HepG2 (cell line): Measurements from ENCODE around the gene ACBD7. TPM values are rescaled to one million over a fixed set of nuclear protein-coding genes. Genes with fewer than 3 reads are reported as not detected.

Source experiments
- ATF2 ChIP-seq: sonication (generic); formaldehyde crosslinking; IDR thresholded peaks from 2 replicates; pipeline ENCODE4 v1.4.0; 2020; ENCODE audit warnings: missing genetic modification reagents
- CCAR2 ChIP-seq: fragments of 200-400 bp; formaldehyde crosslinking; optimal IDR thresholded peaks from 2 replicates; pipeline ENCODE3; 2018; ENCODE audit warnings: low read depth, mild to moderate bottlenecking, low read length, moderate library complexity
- DMTF1 ChIP-seq: sonication (generic); formaldehyde crosslinking; IDR thresholded peaks from 2 replicates; pipeline ENCODE4 v1.4.0; 2020; ENCODE audit warnings: mild to moderate bottlenecking, missing genetic modification reagents
- E2F5 ChIP-seq: sonication (generic); formaldehyde crosslinking; conservative IDR thresholded peaks from 2 replicates; pipeline ENCODE4 v1.4.0; 2020; ENCODE audit warnings: missing genetic modification reagents
- FOSL1 ChIP-seq: sonication (generic); formaldehyde crosslinking; IDR thresholded peaks from 2 replicates; pipeline ENCODE4 v1.9.0; 2021; ENCODE audit warnings: missing genetic modification reagents, borderline replicate concordance
- FOXJ3 ChIP-seq: sonication (generic); formaldehyde crosslinking; IDR thresholded peaks from 2 replicates; pipeline ENCODE4 v1.4.0; 2020; ENCODE audit warnings: missing genetic modification reagents, mild to moderate bottlenecking, borderline replicate concordance
- GLMP ChIP-seq: sonication (generic); formaldehyde crosslinking; IDR thresholded peaks from 2 replicates; pipeline ENCODE4 v1.9.0; 2021; ENCODE audit warnings: missing genetic modification reagents, mild to moderate bottlenecking, borderline replicate concordance
- MXD4 ChIP-seq: IDR thresholded peaks from 2 replicates; pipeline ENCODE4 v1.6.1; 2016; ENCODE audit warnings: mild to moderate bottlenecking, missing biosample characterization, missing genetic modification reagents
- PBX2 ChIP-seq: IDR thresholded peaks from 2 replicates; pipeline ENCODE4 v1.6.1; 2016; ENCODE audit warnings: control low read depth
- RAD51 ChIP-seq: fragments of 450-650 bp; IDR thresholded peaks from 2 replicates; pipeline ENCODE4 v1.6.1; 2016; ENCODE audit warnings: borderline replicate concordance
- RFX3 ChIP-seq: IDR thresholded peaks from 2 replicates; pipeline ENCODE4 v1.6.1; 2016; ENCODE audit warnings: missing biosample characterization, missing genetic modification reagents
- STAT5B ChIP-seq: sonication (generic); formaldehyde crosslinking; IDR thresholded peaks from 2 replicates; pipeline ENCODE4 v1.4.0; 2020; ENCODE audit warnings: missing genetic modification reagents
- TOPORS ChIP-seq: sonication (generic); formaldehyde crosslinking; IDR thresholded peaks from 2 replicates; pipeline ENCODE4 v1.8.0; 2023; ENCODE audit warnings: mild to moderate bottlenecking, missing genetic modification reagents
- U2AF2 ChIP-seq: fragments of 200-400 bp; formaldehyde crosslinking; IDR thresholded peaks from 2 replicates; pipeline ENCODE4 v1.6.1; 2017; ENCODE audit warnings: low read depth, mild to moderate bottlenecking, low read length
- ZBED4 ChIP-seq: sonication (generic); formaldehyde crosslinking; IDR thresholded peaks from 2 replicates; pipeline ENCODE4 v1.4.0; 2020; ENCODE audit warnings: missing genetic modification reagents, borderline replicate concordance
- ZNF33A ChIP-seq: sonication (generic); formaldehyde crosslinking; IDR thresholded peaks from 2 replicates; pipeline ENCODE4 v1.5.1; 2020; ENCODE audit warnings: missing genetic modification reagents, mild to moderate bottlenecking, moderate library complexity, borderline replicate concordance
- ZNF460 ChIP-seq: sonication (generic); formaldehyde crosslinking; IDR thresholded peaks from 2 replicates; pipeline ENCODE4 v1.5.1; 2020; ENCODE audit warnings: missing genetic modification reagents, mild to moderate bottlenecking, borderline replicate concordance
- ZNF543 ChIP-seq: sonication (generic); formaldehyde crosslinking; IDR thresholded peaks from 2 replicates; pipeline ENCODE4 v1.4.0; 2020; ENCODE audit warnings: mild to moderate bottlenecking, missing genetic modification reagents
- polyA plus RNA-seq, 8 experiments: library from polyadenylated mRNA; depleted of rRNA in 3 of 8; stranded (reverse) in 7 of 8; unstranded in 1 of 8; fragments of >200 nt; fragmentation: Illumina TruSeq in 4 of 8; extraction: Trizol in 4 of 8; gene quantifications; 2 replicates each; pipeline versions ENCODE4 v1.2.1 to v1.2.3, GENCODE V29; 2011 to 2016; ENCODE audit warnings: low read depth in 4 of 8, missing spikeins in 1 of 8, mixed read lengths in 1 of 8; ENCODE audit not compliant: insufficient read depth in 1 of 8
- total RNA-seq, 5 experiments: library from RNA; depleted of rRNA; stranded (reverse); fragments of >200 nt; fragmentation: Illumina TruSeq; extraction: Trizol; gene quantifications; 2 replicates each; pipeline ENCODE4 v1.2.3, GENCODE V29; 2016; ENCODE audit warnings: low read depth in 1 of 5

Gene ACBD7
- total and polyA plus RNA-seq, 2 of the 13 experiments (the other 11 are each of a cell fraction or from before 2014, with no cell fraction given): 1.4 to 2.6 TPM

GRCh38 chr10:15088428-15089261, at the start of gene ACBD7 (continued):
- peak; percentile 74; the same call in 1 of the 2 replicates for TF ChIP-seq MXD4 (CRISPR knock-in tag)
- TF ChIP-seq DMTF1 (CRISPR knock-in tag): no peak
- no peak for TF ChIP-seq ZNF33A (CRISPR knock-in tag)
- peak; percentile 75; the same call in 1 of the 2 replicates for TF ChIP-seq E2F5 (CRISPR knock-in tag)
- TF ChIP-seq U2AF2: no peak
- TF ChIP-seq FOXJ3 (CRISPR knock-in tag): no peak
- TF ChIP-seq TOPORS (CRISPR knock-in tag): no peak
- TF ChIP-seq ZBED4: no peak
- no peak for TF ChIP-seq FOSL1 (CRISPR knock-in tag)
- TF ChIP-seq STAT5B (CRISPR knock-in tag): no peak
- TF ChIP-seq ZNF543: 0 out of 2 replicates have a peak, but pooled peaks have one; percentile 49
- no peak for TF ChIP-seq ZNF460 (CRISPR knock-in tag)
- TF ChIP-seq ATF2 (CRISPR knock-in tag): 0 out of 2 replicates have a peak, but pooled peaks have one; percentile 14
- TF ChIP-seq PBX2 (CRISPR knock-in tag): no peak
- no peak for TF ChIP-seq RFX3 (CRISPR knock-in tag)
- TF ChIP-seq CCAR2: no peak
- TF ChIP-seq GLMP: no peak
- no peak for TF ChIP-seq RAD51
